GM12878 (cell line): ENCODE measurements around the gene AKAP13. TPM values are rescaled to one million over a fixed set of nuclear protein-coding genes. Genes with fewer than 3 reads are reported as not detected.

Source experiments
- ATAC-seq: fragments of 200-7000 bp; cut with Tn5 transposase; 3 replicates; pipeline ENCODE4 v1.9.1; 2020; ENCODE audit warnings: mild to moderate bottlenecking, moderate library complexity
- BruUV-seq: library from RNA; stranded (reverse); fragments of 400-500 nt; replicated peaks from 2 replicates; lab custom pipeline; 2021; lab: Mats Ljungman, UMichigan
- CTCF ChIA-PET: fragments of 300-600 bp; sonication (Branson Sonifier 250); formaldehyde crosslinking; extraction: SDS; loops from one replicate; lab custom pipeline; 2021; ENCODE audit warnings: inconsistent platforms; lab: Yijun Ruan, JAX
- POLR2A ChIA-PET: fragments of 350-600 bp; formaldehyde crosslinking; extraction: SDS; loops from one replicate; lab custom pipeline; 2021; ENCODE audit warnings: inconsistent platforms; lab: Charles Lee
- RAD21 ChIA-PET: fragments of 300-600 bp; sonication (Branson Sonifier 250); formaldehyde crosslinking; loops from one replicate; lab custom pipeline; 2023; ENCODE audit warnings: antibody characterized with exemption; ENCODE audit not compliant: unreplicated experiment; lab: Charles Lee
- SMC1A ChIA-PET: fragments of 300-600 bp; sonication (Branson Sonifier 250); formaldehyde crosslinking; loops from one replicate; lab custom pipeline; 2023; ENCODE audit not compliant: unreplicated experiment, uncharacterized antibody; lab: Charles Lee
- DNase-seq: peaks from one replicate; pipeline ENCODE4 v3.0.0-alpha.2; 2011; ENCODE audit warnings: low read depth, low spot score
- FAIRE-seq: peaks from 3 replicates; lab custom pipeline; 2011; peaks lifted over from hg19 to GRCh38; lab: Jason Lieb, UNC
- H2AFZ ChIP-seq: 2 replicates; pipeline ENCODE4 v1.6.0; 2011; ENCODE audit warnings: low read depth, low read length, control low read depth; ENCODE audit not compliant: control insufficient read depth
- H3K27ac ChIP-seq: 2 replicates; pipeline ENCODE4 v1.5.1; 2011; ENCODE audit warnings: control low read depth; ENCODE audit not compliant: control insufficient read depth, insufficient read depth
- H3K27me3 ChIP-seq, 2 experiments: replicated peaks in 1 of 2; 2 replicates each; pipeline versions ENCODE4 v1.6.0 to v1.6.1; 2011; ENCODE audit warnings: low read length in 1 of 2; ENCODE audit not compliant: control insufficient read depth in 2 of 2, insufficient read depth in 2 of 2
- H3K36me3 ChIP-seq, 2 experiments: 2 replicates each; pipeline ENCODE4 v1.5.1; 2011; ENCODE audit warnings: low read length in 1 of 2; ENCODE audit not compliant: control insufficient read depth in 2 of 2, insufficient read depth in 2 of 2
- H3K4me1 ChIP-seq: 2 replicates; pipeline ENCODE4 v1.6.1; 2011; ENCODE audit warnings: mild to moderate bottlenecking, low read length, moderate library complexity, mixed read lengths; ENCODE audit not compliant: control insufficient read depth, insufficient read depth
- H3K4me2 ChIP-seq: 2 replicates; pipeline ENCODE4 v1.6.0; 2011; ENCODE audit warnings: control low read depth; ENCODE audit not compliant: control insufficient read depth, insufficient read depth
- H3K4me3 ChIP-seq: fragments of 200-600 bp; sonication (generic); 2 replicates; pipeline ENCODE4 v1.5.1; 2016
- H3K79me2 ChIP-seq: 2 replicates; pipeline ENCODE4 v1.6.0; 2011; ENCODE audit warnings: low read length; ENCODE audit not compliant: control insufficient read depth, insufficient read depth
- H3K9ac ChIP-seq: 2 replicates; pipeline ENCODE4 v1.8.0; 2011; ENCODE audit warnings: low read length, control low read depth, mixed read lengths; ENCODE audit not compliant: control insufficient read depth, insufficient read depth
- H3K9me3 ChIP-seq: replicated peaks from 3 replicates; pipeline ENCODE4 v1.5.1; 2011; ENCODE audit warnings: mild to moderate bottlenecking, low read length; ENCODE audit not compliant: control insufficient read depth, insufficient read depth
- H4K20me1 ChIP-seq: 2 replicates; pipeline ENCODE4 v1.6.0; 2011; ENCODE audit not compliant: control insufficient read depth, insufficient read depth
- BCL11A ChIP-seq: IDR thresholded peaks from 2 replicates; pipeline ENCODE4 v1.6.1; 2011; ENCODE audit warnings: low read depth, low read length
- ESRRA ChIP-seq: IDR thresholded peaks from 2 replicates; pipeline ENCODE4 v1.6.1; 2012; ENCODE audit warnings: mild to moderate bottlenecking, low read length, improper control_type of control experiment
- FOXK2 ChIP-seq: fragments of 450-650 bp; IDR thresholded peaks from 2 replicates; pipeline ENCODE4 v1.6.1; 2017; ENCODE audit warnings: mild to moderate bottlenecking, moderate library complexity
- GATAD2B ChIP-seq: fragments of 450-650 bp; conservative IDR thresholded peaks from 2 replicates; pipeline ENCODE4 v1.6.1; 2017; ENCODE audit warnings: low read depth, mild to moderate bottlenecking, moderate library complexity
- IKZF1 ChIP-seq: fragments of 450-650 bp; conservative IDR thresholded peaks from 2 replicates; pipeline ENCODE4 v1.6.1; 2017; ENCODE audit warnings: antibody characterized with exemption, mild to moderate bottlenecking
- JUND ChIP-seq: IDR thresholded peaks from 2 replicates; pipeline ENCODE4 v1.6.1; 2012; ENCODE audit warnings: low read depth, mild to moderate bottlenecking, low read length, improper control_type of control experiment, moderate library complexity
- KAT2A ChIP-seq: conservative IDR thresholded peaks from 2 replicates; pipeline ENCODE4 v1.6.1; 2011; ENCODE audit warnings: low read depth, low read length; ENCODE audit not compliant: control insufficient read depth
- KLF5 ChIP-seq: fragments of 450-650 bp; IDR thresholded peaks from 2 replicates; pipeline ENCODE4 v1.6.1; 2014; ENCODE audit warnings: mild to moderate bottlenecking; ENCODE audit not compliant: partially characterized antibody
- NBN ChIP-seq: fragments of 450-650 bp; IDR thresholded peaks from 2 replicates; pipeline ENCODE4 v1.6.1; 2016
- SIX5 ChIP-seq: IDR thresholded peaks from 2 replicates; pipeline ENCODE4 v1.6.1; 2011; ENCODE audit warnings: mild to moderate bottlenecking, low read depth, low read length, moderate library complexity; ENCODE audit not compliant: severe bottlenecking
- SMC3 ChIP-seq: IDR thresholded peaks from 2 replicates; pipeline ENCODE4 v1.6.1; 2011; ENCODE audit warnings: low read length, improper control_type of control experiment, borderline replicate concordance
- WRNIP1 ChIP-seq: IDR thresholded peaks from 2 replicates; pipeline ENCODE4 v1.6.1; 2011; ENCODE audit warnings: low read depth, low read length, improper control_type of control experiment, borderline replicate concordance
- YY1 ChIP-seq: IDR thresholded peaks from 2 replicates; pipeline ENCODE4 v1.6.1; 2011; ENCODE audit warnings: low read depth, mild to moderate bottlenecking, low read length
- ZBED1 ChIP-seq: IDR thresholded peaks from 2 replicates; pipeline ENCODE4 v1.6.1; 2016; ENCODE audit warnings: borderline replicate concordance
- WGBS: methylation state at CpG from one replicate; pipeline ENCODE4 v1.1.6; 2016; ENCODE audit warnings: low lambda C conversion rate; ENCODE audit not compliant: insufficient replicate concordance, insufficient coverage; ENCODE audit errors: missing lambda C conversion rate; 5-methylcytosine and 5-hydroxymethylcytosine counted together
- in situ Hi-C: fragments of 300-500 bp; cut with MboI; formaldehyde crosslinking; loops from 9 replicates; pipeline ENCODE4 v1.14.3; 2018; ENCODE audit warnings: mixed read lengths
- intact Hi-C: fragments of 100-400 bp; cut with micrococcal nuclease; formaldehyde crosslinking; loops from one replicate; pipeline ENCODE4 v1.14.2; 2022; ENCODE audit not compliant: unreplicated experiment
- polyA plus RNA-seq, 11 experiments: library from polyadenylated mRNA; depleted of rRNA in 4 of 11; unstranded in 6 of 11; stranded (reverse) in 5 of 11; fragments of >200 nt; fragmentation: Nextera tagmentation in 4 of 11; fragmentation: Illumina TruSeq in 1 of 11; extraction: Ambion mirVana in 4 of 11; extraction: Trizol in 1 of 11; gene quantifications; 1 replicate in 1 of 11; 2 replicates in 10 of 11; pipeline versions ENCODE4 v1.2.1 to v1.2.3, GENCODE V29; 2011 to 2016; ENCODE audit warnings: inconsistent platforms in 2 of 11, missing spikeins in 2 of 11, low read depth in 1 of 11
- total RNA-seq, 4 experiments: library from RNA; depleted of rRNA in 3 of 4; stranded (reverse); fragments of >200 nt in 3 of 4; fragmentation: Illumina TruSeq in 1 of 4; extraction: Trizol in 1 of 4; gene quantifications; 2 replicates each; pipeline versions ENCODE4 v1.2.1 to v1.2.3, GENCODE V29; 2013 to 2021
- TF ChIP-seq, protein P1 (sequence below): fragments of 450-650 bp; IDR thresholded peaks from 2 replicates; pipeline ENCODE4 v1.6.1; 2018; ENCODE audit warnings: mild to moderate bottlenecking, low read depth, moderate library complexity; ENCODE audit not compliant: partially characterized antibody
- TF ChIP-seq, protein P2 (sequence below): IDR thresholded peaks from 2 replicates; pipeline ENCODE4 v1.6.1; 2011; ENCODE audit warnings: borderline replicate concordance, low read depth, mild to moderate bottlenecking, moderate library complexity, low read length; ENCODE audit not compliant: insufficient read depth, poor library complexity, severe bottlenecking
- TF ChIP-seq, protein P3 (sequence below): fragments of 450-650 bp; IDR thresholded peaks from 2 replicates; pipeline ENCODE4 v1.6.1; 2017; ENCODE audit warnings: borderline replicate concordance
- TF ChIP-seq, protein P4 (sequence below): IDR thresholded peaks from 2 replicates; pipeline ENCODE4 v1.6.1; 2011; ENCODE audit warnings: borderline replicate concordance, low read depth, mild to moderate bottlenecking, moderate library complexity, mixed read lengths, low read length; ENCODE audit not compliant: insufficient read depth; ENCODE audit errors: extremely low read length

AKAP13 gene
- total and polyA plus RNA-seq, 10 of the 15 experiments (the other 5 are each of a cell fraction or from before 2014, with no cell fraction given) = 14.4 to 74.9 (median 55.1) TPM

DNA sequence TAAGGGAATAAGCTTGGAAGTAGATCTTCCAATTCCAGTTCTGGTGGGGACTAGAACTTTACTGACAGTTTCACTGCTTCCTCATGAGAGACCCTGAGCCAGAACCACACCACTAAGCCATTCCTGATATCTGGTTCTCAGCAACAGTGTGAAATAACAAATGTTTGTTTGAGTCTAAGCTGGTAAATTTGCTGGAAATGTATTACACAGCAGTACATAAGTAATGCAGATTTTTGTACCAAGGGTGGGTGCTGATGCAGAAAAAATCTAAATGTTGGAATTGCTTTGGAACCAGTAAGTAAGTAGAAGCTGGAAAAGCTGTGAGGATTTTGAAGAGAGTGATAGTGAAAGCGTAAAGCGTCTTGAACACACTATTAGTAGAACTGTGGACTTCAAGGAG, 14.4 kb upstream of the AKAP13 start (continued):
- TF ChIP-seq, protein P1, sequence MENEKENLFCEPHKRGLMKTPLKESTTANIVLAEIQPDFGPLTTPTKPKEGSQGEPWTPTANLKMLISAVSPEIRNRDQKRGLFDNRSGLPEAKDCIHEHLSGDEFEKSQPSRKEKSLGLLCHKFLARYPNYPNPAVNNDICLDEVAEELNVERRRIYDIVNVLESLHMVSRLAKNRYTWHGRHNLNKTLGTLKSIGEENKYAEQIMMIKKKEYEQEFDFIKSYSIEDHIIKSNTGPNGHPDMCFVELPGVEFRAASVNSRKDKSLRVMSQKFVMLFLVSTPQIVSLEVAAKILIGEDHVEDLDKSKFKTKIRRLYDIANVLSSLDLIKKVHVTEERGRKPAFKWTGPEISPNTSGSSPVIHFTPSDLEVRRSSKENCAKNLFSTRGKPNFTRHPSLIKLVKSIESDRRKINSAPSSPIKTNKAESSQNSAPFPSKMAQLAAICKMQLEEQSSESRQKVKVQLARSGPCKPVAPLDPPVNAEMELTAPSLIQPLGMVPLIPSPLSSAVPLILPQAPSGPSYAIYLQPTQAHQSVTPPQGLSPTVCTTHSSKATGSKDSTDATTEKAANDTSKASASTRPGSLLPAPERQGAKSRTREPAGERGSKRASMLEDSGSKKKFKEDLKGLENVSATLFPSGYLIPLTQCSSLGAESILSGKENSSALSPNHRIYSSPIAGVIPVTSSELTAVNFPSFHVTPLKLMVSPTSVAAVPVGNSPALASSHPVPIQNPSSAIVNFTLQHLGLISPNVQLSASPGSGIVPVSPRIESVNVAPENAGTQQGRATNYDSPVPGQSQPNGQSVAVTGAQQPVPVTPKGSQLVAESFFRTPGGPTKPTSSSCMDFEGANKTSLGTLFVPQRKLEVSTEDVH = no peak
- TF ChIP-seq NBN = no peak
- no peak for TF ChIP-seq GATAD2B
- no peak for TF ChIP-seq KAT2A
- TF ChIP-seq IKZF1 = no peak

DNA sequence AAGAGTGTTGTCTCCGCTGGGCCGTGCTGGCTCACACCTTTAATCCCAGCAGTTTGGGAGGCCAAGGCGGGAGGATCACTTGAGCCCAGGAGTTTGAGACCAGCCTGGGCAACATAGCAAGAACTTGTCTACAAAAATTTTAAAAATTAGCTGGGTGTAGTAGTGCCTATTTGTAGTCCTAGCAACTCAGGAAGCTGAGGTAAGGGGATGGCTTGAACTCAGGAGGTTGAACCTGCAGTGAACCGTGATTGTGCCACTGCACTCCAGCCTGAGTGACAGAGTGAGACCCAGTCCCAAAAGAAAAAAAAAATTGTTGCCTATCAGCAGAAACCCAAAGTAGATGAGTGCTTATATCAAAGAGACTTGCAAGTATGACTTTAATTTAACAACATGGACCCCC, 12.7 kb upstream of the AKAP13 start:
- ChIA-PET POLR2A (no interaction called here), RAD21 (interaction anchor here (1.0 to 1.9 kb wide), 4 partner anchors 46 to 113 kb away, joined by 3 to 7 read pairs (median 4); no protein-coding TSS in a partner anchor), CTCF (interaction anchor here (1.2 kb wide), 1 partner anchor 75 kb away, joined by 3 read pairs; no protein-coding TSS in a partner anchor), SMC1A (interaction anchor here (0.5 to 1.1 kb wide), 3 partner anchors 10 to 502 kb away, joined by 3 read pairs; no protein-coding TSS in a partner anchor)
- H3K9ac ChIP-seq = no peak overlapping the region
- in situ Hi-C loops (no loop called here), intact Hi-C loops (loop anchor here (5.0 kb wide), 1 partner anchor 50 kb away; no protein-coding TSS in a partner anchor)
- peaks cover under 1% of the 10 kb centered on the region; the same call in 1 of the 2 replicates for H3K4me1 ChIP-seq
- H3K79me2 ChIP-seq = no peaks in the 10 kb centered on the region
- no peaks in the 10 kb centered on the region for H3K27me3 ChIP-seq
- H4K20me1 ChIP-seq = no peaks in the 10 kb centered on the region
- no peaks in the 10 kb centered on the region for H3K36me3 ChIP-seq
- no peak overlapping the region for H3K4me3 ChIP-seq
- no peak overlapping the region for H3K4me2 ChIP-seq
- FAIRE-seq = no peak
- TF ChIP-seq JUND (no peak), KLF5 (no peak), SIX5 (no peak), WRNIP1 (no peak), ZBED1 (no peak), SMC3 (no peak), BCL11A (no peak), YY1 (no peak), FOXK2 (no peak), ESRRA (no peak)
- TF ChIP-seq, protein P2, sequence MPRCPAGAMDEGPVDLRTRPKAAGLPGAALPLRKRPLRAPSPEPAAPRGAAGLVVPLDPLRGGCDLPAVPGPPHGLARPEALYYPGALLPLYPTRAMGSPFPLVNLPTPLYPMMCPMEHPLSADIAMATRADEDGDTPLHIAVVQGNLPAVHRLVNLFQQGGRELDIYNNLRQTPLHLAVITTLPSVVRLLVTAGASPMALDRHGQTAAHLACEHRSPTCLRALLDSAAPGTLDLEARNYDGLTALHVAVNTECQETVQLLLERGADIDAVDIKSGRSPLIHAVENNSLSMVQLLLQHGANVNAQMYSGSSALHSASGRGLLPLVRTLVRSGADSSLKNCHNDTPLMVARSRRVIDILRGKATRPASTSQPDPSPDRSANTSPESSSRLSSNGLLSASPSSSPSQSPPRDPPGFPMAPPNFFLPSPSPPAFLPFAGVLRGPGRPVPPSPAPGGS = no peak
- TF ChIP-seq, protein P3, sequence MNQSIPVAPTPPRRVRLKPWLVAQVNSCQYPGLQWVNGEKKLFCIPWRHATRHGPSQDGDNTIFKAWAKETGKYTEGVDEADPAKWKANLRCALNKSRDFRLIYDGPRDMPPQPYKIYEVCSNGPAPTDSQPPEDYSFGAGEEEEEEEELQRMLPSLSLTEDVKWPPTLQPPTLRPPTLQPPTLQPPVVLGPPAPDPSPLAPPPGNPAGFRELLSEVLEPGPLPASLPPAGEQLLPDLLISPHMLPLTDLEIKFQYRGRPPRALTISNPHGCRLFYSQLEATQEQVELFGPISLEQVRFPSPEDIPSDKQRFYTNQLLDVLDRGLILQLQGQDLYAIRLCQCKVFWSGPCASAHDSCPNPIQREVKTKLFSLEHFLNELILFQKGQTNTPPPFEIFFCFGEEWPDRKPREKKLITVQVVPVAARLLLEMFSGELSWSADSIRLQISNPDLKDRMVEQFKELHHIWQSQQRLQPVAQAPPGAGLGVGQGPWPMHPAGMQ = no peak
- TF ChIP-seq, protein P4, sequence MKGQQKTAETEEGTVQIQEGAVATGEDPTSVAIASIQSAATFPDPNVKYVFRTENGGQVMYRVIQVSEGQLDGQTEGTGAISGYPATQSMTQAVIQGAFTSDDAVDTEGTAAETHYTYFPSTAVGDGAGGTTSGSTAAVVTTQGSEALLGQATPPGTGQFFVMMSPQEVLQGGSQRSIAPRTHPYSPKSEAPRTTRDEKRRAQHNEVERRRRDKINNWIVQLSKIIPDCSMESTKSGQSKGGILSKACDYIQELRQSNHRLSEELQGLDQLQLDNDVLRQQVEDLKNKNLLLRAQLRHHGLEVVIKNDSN = no peak
- ATAC-seq = no peak
- H2AFZ ChIP-seq = no peak overlapping the region
- WGBS = 62% methylated on average over 4 of the region's 4 CpGs
- no TSS peak for BruUV-seq
- no peak overlapping the region for H3K27ac ChIP-seq
- H3K9me3 ChIP-seq = no peaks in the 10 kb centered on the region
- DNase-seq = no peak
